Naive thymus-derived CD4-positive, alpha-beta T cell (primary cell): ENCODE data around the gene BCL11B. TPM values are rescaled to one million over a fixed set of nuclear protein-coding genes. Genes with fewer than 3 reads are reported as not detected.

ENCODE experiments used
- ATAC-seq: fragments of 150-1000 bp; cut with Tn5 transposase; 2 replicates; pipeline ENCODE4 v1.10.0; 2021; ENCODE audit warnings: mild to moderate bottlenecking, moderate library complexity
- CTCF ChIA-PET: fragments of 350-600 bp; sonication (Branson Sonifier 250); formaldehyde crosslinking; loops from one replicate; lab custom pipeline; 2021; ENCODE audit warnings: antibody characterized with exemption; lab: Charles Lee
- POLR2A ChIA-PET: fragments of 350-600 bp; sonication (Branson Sonifier 250); formaldehyde crosslinking; loops from one replicate; lab custom pipeline; 2021; ENCODE audit warnings: antibody characterized with exemption, inconsistent platforms; lab: Charles Lee
- DNase-seq, 9 donors: peaks; one replicate each; pipeline versions ENCODE4 v3.0.0 to v3.0.0-alpha.2; 2020 to 2022; ENCODE audit warnings: mixed read lengths in 1 of 9
- H3K27ac ChIP-seq: one replicate; pipeline ENCODE4 v1.7.0; 2013; ENCODE audit warnings: mild to moderate bottlenecking, low read depth, low read length, moderate library complexity
- H3K27me3 ChIP-seq, 2 donors: one replicate each; pipeline ENCODE4 v1.7.0; 2013; ENCODE audit warnings: low read length in 2 of 2, mild to moderate bottlenecking in 2 of 2, moderate library complexity in 2 of 2; ENCODE audit not compliant: control insufficient read depth in 2 of 2, insufficient read depth in 2 of 2
- H3K36me3 ChIP-seq, 3 experiments: 1 replicate in 2 of 3; 2 replicates in 1 of 3; pipeline ENCODE4 v1.7.0; 2013; ENCODE audit warnings: low read length in 3 of 3, mild to moderate bottlenecking in 3 of 3, moderate library complexity in 1 of 3; ENCODE audit not compliant: insufficient read depth in 3 of 3, control insufficient read depth in 2 of 3
- H3K4me1 ChIP-seq, 2 donors: one replicate each; pipeline ENCODE4 v1.7.0; 2013; ENCODE audit warnings: low read length in 2 of 2, mild to moderate bottlenecking in 2 of 2, moderate library complexity in 1 of 2; ENCODE audit not compliant: control insufficient read depth in 2 of 2, insufficient read depth in 2 of 2
- H3K4me3 ChIP-seq: 2 replicates; pipeline ENCODE4 v1.7.0; 2013; ENCODE audit warnings: mild to moderate bottlenecking, low read length
- H3K9me3 ChIP-seq, 3 experiments: 1 replicate in 2 of 3; 2 replicates in 1 of 3; pipeline ENCODE4 v1.7.0; 2013; ENCODE audit warnings: low read length in 3 of 3; ENCODE audit not compliant: control insufficient read depth in 2 of 3
- H3K27ac Mint-ChIP-seq, 9 donors: one replicate each; pipeline ENCODE4 v1.8.0; 2020 to 2022; ENCODE audit warnings: mixed read lengths in 9 of 9, mild to moderate bottlenecking in 8 of 9, moderate library complexity in 5 of 9, inconsistent platforms in 2 of 9
- H3K27me3 Mint-ChIP-seq, 5 donors: one replicate each; pipeline ENCODE4 v1.8.0; 2021 to 2022; ENCODE audit warnings: mixed read lengths in 5 of 5, mild to moderate bottlenecking in 1 of 5
- H3K36me3 Mint-ChIP-seq, 5 donors: one replicate each; pipeline ENCODE4 v1.8.0; 2020 to 2022; ENCODE audit warnings: mixed read lengths in 5 of 5, mild to moderate bottlenecking in 3 of 5, inconsistent platforms in 1 of 5
- H3K4me1 Mint-ChIP-seq, 7 donors: one replicate each; pipeline ENCODE4 v1.8.0; 2020 to 2022; ENCODE audit warnings: mixed read lengths in 7 of 7, mild to moderate bottlenecking in 3 of 7, inconsistent platforms in 1 of 7
- H3K4me3 Mint-ChIP-seq, 10 donors: one replicate each; pipeline ENCODE4 v1.8.0; 2020 to 2022; ENCODE audit warnings: mild to moderate bottlenecking in 10 of 10, mixed read lengths in 10 of 10, moderate library complexity in 6 of 10, inconsistent platforms in 2 of 10
- H3K9me3 Mint-ChIP-seq, 11 donors: one replicate each; pipeline ENCODE4 v1.8.0; 2020 to 2022; ENCODE audit warnings: mixed read lengths in 11 of 11, mild to moderate bottlenecking in 4 of 11, inconsistent platforms in 1 of 11, moderate library complexity in 1 of 11
- intact Hi-C, 2 donors: fragments of 100-400 bp; cut with micrococcal nuclease; formaldehyde crosslinking; loops; one replicate each; pipeline ENCODE4 v1.15.1; 2023
- polyA plus RNA-seq, 2 donors: library from polyadenylated mRNA; unstranded; fragments of 300-500 nt; fragmentation: Illumina TruSeq; gene quantifications; one replicate each; pipeline ENCODE4 v1.2.3, GENCODE V29; 2021
- total RNA-seq, 6 experiments: library from RNA in 5 of 6; stranded (reverse) in 5 of 6; gene quantifications; 1 replicate in 5 of 6; 2 replicates in 1 of 6; pipeline ENCODE4 v1.2.3 and lab custom pipeline; 2021 to 2026

The BCL11B gene
- total and polyA plus RNA-seq, 7 experiments from 2014 or later, result 10.9 to 269 (median 145) TPM

GRCh38 chr14:99164712-99165111 lies 107.3 kb downstream of the BCL11B start:
- Histone ChIP-seq H3K27me3 (no peaks in the 10 kb centered on the region), H3K4me3 (no peak overlapping the region), H3K4me1 (no peaks in the 10 kb centered on the region), H3K9me3 (no peaks in the 10 kb centered on the region), H3K27ac (no peak overlapping the region), H3K36me3 (no peaks in the 10 kb centered on the region)
- Mint-ChIP-seq H3K9me3 (peaks cover 6 to 49% (median 11%) of the 10 kb centered on the region in 11 donors), H3K27ac (peak overlapping the region in 6 of 9 donors; percentile 2 to 73 (median 44)), H3K27me3 (peaks cover 0 to 2% (median 0%) of the 10 kb centered on the region in 5 donors), H3K36me3 (peaks cover 15 to 63% (median 38%) of the 10 kb centered on the region in 5 donors), H3K4me1 (peaks cover 10 to 78% (median 54%) of the 10 kb centered on the region in 7 donors), H3K4me3 (peak overlapping the region in 1 of 10 donors; percentile 2)
- no peak for ATAC-seq
- no peak for DNase-seq
- intact Hi-C loops, result no loop called here
- POLR2A ChIA-PET, result interaction anchor here (0.6 to 2.1 kb wide), 4 partner anchors 9 to 103 kb away, joined by 3 to 12 read pairs (median 3); no protein-coding TSS in a partner anchor
- CTCF ChIA-PET, result no interaction called here

DNA sequence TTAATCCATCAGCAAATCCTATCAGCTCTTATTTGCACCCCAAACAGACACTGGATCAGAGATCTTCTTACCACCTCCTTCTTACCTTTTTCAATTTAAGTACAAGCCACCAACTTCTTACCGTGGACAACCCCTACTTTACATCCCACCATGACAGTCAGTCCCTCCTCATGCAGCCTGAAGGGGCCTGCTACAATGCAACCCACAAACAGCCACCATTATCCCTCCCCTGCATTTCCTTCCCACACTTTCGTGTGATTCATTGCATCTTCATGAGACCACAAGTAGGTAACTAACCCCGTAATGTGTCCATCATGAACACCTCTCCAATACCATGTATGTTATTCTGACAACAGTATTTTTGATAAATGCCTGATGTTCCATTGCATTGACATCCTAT lies 108.6 kb downstream of the BCL11B start:
- H3K27me3 Mint-ChIP-seq, result peaks cover 0 to 2% (median 0%) of the 10 kb centered on the region in 5 donors
- H3K27ac Mint-ChIP-seq, result peak overlapping the region in 7 of 9 donors; percentile 9 to 83 (median 26)
- DNase-seq, result no peak
- H3K9me3 Mint-ChIP-seq, result peaks cover 6 to 49% (median 11%) of the 10 kb centered on the region in 11 donors
- H3K27me3 ChIP-seq, result no peaks in the 10 kb centered on the region
- ChIA-PET POLR2A (no interaction called here), CTCF (no interaction called here)
- H3K4me3 Mint-ChIP-seq, result peak overlapping the region in 2 of 10 donors; percentile 0 to 17
- H3K4me1 Mint-ChIP-seq, result peaks cover 8 to 75% (median 47%) of the 10 kb centered on the region in 7 donors
- no peak overlapping the region for H3K4me3 ChIP-seq
- H3K36me3 Mint-ChIP-seq, result peaks cover 15 to 59% (median 30%) of the 10 kb centered on the region in 5 donors
- ATAC-seq, result no peak
- intact Hi-C loops, result no loop called here
- no peaks in the 10 kb centered on the region for H3K4me1 ChIP-seq
- H3K36me3 ChIP-seq, result no peaks in the 10 kb centered on the region
- H3K27ac ChIP-seq, result no peak overlapping the region
- H3K9me3 ChIP-seq, result no peaks in the 10 kb centered on the region

DNA sequence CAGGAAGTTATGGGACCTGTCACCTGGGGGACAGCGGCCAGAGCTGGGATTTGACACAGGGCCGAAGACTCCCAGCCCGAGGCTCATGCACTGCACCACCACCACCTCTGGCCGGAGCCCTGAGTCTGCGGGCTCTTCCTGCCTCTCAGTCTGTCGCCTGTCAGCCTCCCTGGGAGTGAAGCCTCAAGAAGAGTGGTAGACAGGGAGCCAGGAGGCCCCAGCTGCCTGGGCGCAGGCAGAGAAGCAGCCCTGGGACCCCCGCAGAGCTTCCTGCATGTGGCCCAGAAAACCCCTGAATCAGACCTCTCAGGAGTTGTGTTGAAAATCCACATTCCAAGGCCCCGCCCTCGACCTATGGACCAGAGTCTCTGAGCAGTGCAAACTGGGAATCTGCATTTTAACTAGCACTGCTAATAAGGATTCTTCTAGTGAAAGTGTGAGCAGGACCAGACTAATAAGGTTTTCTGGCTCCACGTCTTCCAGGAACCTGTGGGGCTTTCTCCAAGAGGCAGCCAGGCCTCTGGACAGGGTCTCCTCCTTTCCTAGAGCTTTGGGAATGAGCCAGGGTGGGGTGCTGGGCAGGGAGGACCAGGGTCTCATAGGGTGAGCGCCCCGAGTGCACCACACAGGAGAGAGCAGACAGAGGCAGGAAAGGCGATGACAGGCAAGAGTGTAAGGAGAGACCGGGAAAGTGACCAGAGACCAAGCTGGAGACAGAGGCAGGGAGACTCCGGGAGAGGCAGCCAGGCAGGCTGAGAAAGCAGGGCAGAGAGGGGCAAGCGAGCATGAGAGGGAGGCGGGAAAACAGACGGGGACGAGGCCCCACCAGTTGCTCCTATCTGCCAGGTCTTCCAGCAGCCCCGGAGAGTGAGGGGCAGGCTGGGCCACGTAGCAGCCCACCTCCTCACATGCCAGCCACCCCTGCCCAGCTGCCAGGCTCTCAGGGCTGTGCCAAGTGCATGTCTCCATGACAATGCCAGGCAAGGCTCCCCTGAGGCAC lies 112.4 kb downstream of the BCL11B start:
- H3K9me3 Mint-ChIP-seq, result peaks cover 0 to 25% (median 8%) of the 10 kb centered on the region in 11 donors
- CTCF ChIA-PET, result no interaction called here

GRCh38 chr14:99158646-99159165 lies 113.3 kb downstream of the BCL11B start:
- Histone ChIP-seq H3K27me3 (no peaks in the 10 kb centered on the region), H3K9me3 (no peaks in the 10 kb centered on the region), H3K36me3 (no peaks in the 10 kb centered on the region), H3K27ac (no peak overlapping the region), H3K4me1 (no peaks in the 10 kb centered on the region), H3K4me3 (no peak overlapping the region)
- H3K36me3 Mint-ChIP-seq, result peaks cover 5 to 43% (median 12%) of the 10 kb centered on the region in 5 donors
- ChIA-PET POLR2A (no interaction called here), CTCF (no interaction called here)
- DNase-seq, result no peak
- no peak overlapping the region for H3K27ac Mint-ChIP-seq
- H3K27me3 Mint-ChIP-seq, result peaks cover 0 to 7% (median 0%) of the 10 kb centered on the region in 5 donors
- H3K4me1 Mint-ChIP-seq, result peaks cover 5 to 48% (median 24%) of the 10 kb centered on the region in 7 donors
- peaks cover 0 to 18% (median 8%) of the 10 kb centered on the region in 11 donors for H3K9me3 Mint-ChIP-seq
- H3K4me3 Mint-ChIP-seq, result peak overlapping the region in 1 of 10 donors; percentile 47
- no peak for ATAC-seq
- intact Hi-C loops, result no loop called here

More for the DNA sequence above, 112.4 kb downstream of the BCL11B start:
- POLR2A ChIA-PET, result no interaction called here
- Mint-ChIP-seq H3K4me1 (peaks cover 7 to 55% (median 31%) of the 10 kb centered on the region in 7 donors), H3K27ac (peak overlapping the region in 5 of 9 donors; percentile 6 to 64 (median 56)), H3K36me3 (peaks cover 10 to 44% (median 15%) of the 10 kb centered on the region in 5 donors), H3K4me3 (no peak overlapping the region), H3K27me3 (peaks cover 0 to 5% (median 0%) of the 10 kb centered on the region in 5 donors)
- no peaks in the 10 kb centered on the region for H3K4me1 ChIP-seq
- no peak overlapping the region for H3K27ac ChIP-seq
- no peak for DNase-seq
- no peak for ATAC-seq
- no peaks in the 10 kb centered on the region for H3K36me3 ChIP-seq
- no peak overlapping the region for H3K4me3 ChIP-seq
- H3K27me3 ChIP-seq, result no peaks in the 10 kb centered on the region
- no peaks in the 10 kb centered on the region for H3K9me3 ChIP-seq
- intact Hi-C loops, result no loop called here

DNA sequence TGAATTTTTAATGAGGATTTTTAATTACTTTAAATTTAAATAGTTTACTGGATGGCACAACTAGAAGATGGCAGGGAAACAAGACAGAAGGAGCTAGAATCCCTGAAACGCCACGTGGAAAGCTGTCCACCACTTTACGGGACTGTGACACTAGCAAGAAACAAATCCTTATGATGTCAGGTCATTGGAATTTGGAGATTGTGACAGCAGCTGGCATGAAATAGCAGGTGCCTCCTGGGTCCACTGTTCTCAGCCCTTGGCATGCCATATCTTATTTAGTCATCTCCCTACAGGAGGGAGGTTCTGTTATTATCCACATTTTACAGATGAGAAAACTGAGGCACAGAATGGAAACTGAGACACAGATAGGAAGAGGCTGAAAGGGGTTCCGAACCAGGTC lies 113.8 kb downstream of the BCL11B start:
- CTCF ChIA-PET, result no interaction called here
- H3K9me3 Mint-ChIP-seq, result peaks cover 0 to 18% (median 5%) of the 10 kb centered on the region in 11 donors
- peaks cover 0 to 7% (median 0%) of the 10 kb centered on the region in 5 donors for H3K27me3 Mint-ChIP-seq

DNA sequence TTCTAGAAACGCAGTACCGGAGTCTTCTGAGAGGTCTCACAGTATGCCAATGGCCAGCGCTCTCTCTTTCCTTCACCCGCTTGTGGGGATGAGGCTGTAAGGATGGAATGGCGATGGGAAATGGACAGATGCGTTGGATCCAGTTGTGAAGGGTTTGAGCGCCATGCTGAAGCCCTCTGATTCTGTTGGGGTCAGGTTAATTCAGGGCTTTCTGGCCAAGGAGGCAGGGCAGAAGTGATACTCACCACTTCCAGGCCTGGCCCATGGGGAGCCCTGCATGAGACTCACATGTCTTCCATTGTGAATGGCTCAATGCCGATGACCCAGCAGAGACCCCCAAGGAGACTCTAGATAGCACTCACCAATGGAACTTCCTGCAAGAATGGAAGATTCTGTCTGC lies 114.3 kb downstream of the BCL11B start:
- H3K27me3 Mint-ChIP-seq, result peaks cover 0 to 7% (median 0%) of the 10 kb centered on the region in 5 donors
- no peak overlapping the region for H3K27ac Mint-ChIP-seq
- no peak for DNase-seq
- no peak overlapping the region for H3K4me3 ChIP-seq
- H3K36me3 Mint-ChIP-seq, result peaks cover 5 to 37% (median 9%) of the 10 kb centered on the region in 5 donors
- H3K27ac ChIP-seq, result no peak overlapping the region
- ChIA-PET CTCF (no interaction called here), POLR2A (interaction anchor here (0.6 kb wide), 1 partner anchor 63 kb away, joined by 3 read pairs; no protein-coding TSS in a partner anchor)
- H3K9me3 ChIP-seq, result no peaks in the 10 kb centered on the region
- intact Hi-C loops, result no loop called here
- ATAC-seq, result no peak
- no peaks in the 10 kb centered on the region for H3K36me3 ChIP-seq
- peaks cover 0 to 18% (median 5%) of the 10 kb centered on the region in 11 donors for H3K9me3 Mint-ChIP-seq
- no peaks in the 10 kb centered on the region for H3K27me3 ChIP-seq
- H3K4me1 ChIP-seq, result no peaks in the 10 kb centered on the region
- peaks cover 5 to 41% (median 17%) of the 10 kb centered on the region in 7 donors for H3K4me1 Mint-ChIP-seq
- H3K4me3 Mint-ChIP-seq, result no peak overlapping the region

More for the DNA sequence above, 113.8 kb downstream of the BCL11B start:
- H3K4me1 ChIP-seq, result no peaks in the 10 kb centered on the region
- H3K4me3 Mint-ChIP-seq, result no peak overlapping the region
- peaks cover 5 to 38% (median 9%) of the 10 kb centered on the region in 5 donors for H3K36me3 Mint-ChIP-seq
- H3K27me3 ChIP-seq, result no peaks in the 10 kb centered on the region
- no peak overlapping the region for H3K4me3 ChIP-seq
- intact Hi-C loops, result no loop called here
- DNase-seq (no peak), ATAC-seq (no peak)
- no peak overlapping the region for H3K27ac Mint-ChIP-seq
- H3K36me3 ChIP-seq, result no peaks in the 10 kb centered on the region
- peaks cover 5 to 42% (median 18%) of the 10 kb centered on the region in 7 donors for H3K4me1 Mint-ChIP-seq
- H3K27ac ChIP-seq, result no peak overlapping the region
- POLR2A ChIA-PET, result interaction anchor here (0.6 kb wide), 1 partner anchor 62 kb away, joined by 3 read pairs; no protein-coding TSS in a partner anchor
- H3K9me3 ChIP-seq, result no peaks in the 10 kb centered on the region
